Panc1 (cell line): ENCODE results near the gene PGBD5. TPM values are rescaled to one million over a fixed set of nuclear protein-coding genes. Genes with fewer than 3 reads are reported as not detected.

Experiments
- ATAC-seq: fragments of 200-7000 bp; cut with Tn5 transposase; 2 replicates; pipeline ENCODE4 v1.9.1; 2020; ENCODE audit warnings: mild to moderate bottlenecking, moderate library complexity
- BruUV-seq: library from RNA; stranded (reverse); fragments of 400-500 nt; replicated peaks from 2 replicates; lab custom pipeline; 2021; lab: Mats Ljungman, UMichigan
- CTCF ChIA-PET: fragments of 300-600 bp; sonication (Branson Sonifier 250); formaldehyde crosslinking; loops from one replicate; lab custom pipeline; 2022; ENCODE audit warnings: antibody characterized with exemption; lab: Charles Lee
- POLR2A ChIA-PET: fragments of 300-600 bp; sonication (Branson Sonifier 250); formaldehyde crosslinking; loops from one replicate; lab custom pipeline; 2022; ENCODE audit warnings: antibody characterized with exemption; lab: Charles Lee
- DNase-seq: peaks from one replicate; pipeline ENCODE4 v3.0.0-alpha.2; 2010; ENCODE audit warnings: low read depth, low spot score
- H3K27ac ChIP-seq: 2 replicates; pipeline ENCODE4 v1.5.1; 2011; ENCODE audit warnings: mild to moderate bottlenecking, low read length, inconsistent platforms
- H3K27me3 ChIP-seq: fragments of 200-500 bp; sonication (Bioruptor generic); 2 replicates; pipeline ENCODE4 v1.6.0; 2014; ENCODE audit warnings: low read length, inconsistent platforms; ENCODE audit not compliant: control insufficient read depth, insufficient read depth
- H3K36me3 ChIP-seq: fragments of 200-500 bp; sonication (Bioruptor generic); 2 replicates; pipeline ENCODE4 v1.5.1; 2014; ENCODE audit warnings: inconsistent platforms, mild to moderate bottlenecking, low read length, moderate library complexity; ENCODE audit not compliant: control insufficient read depth, insufficient read depth
- H3K4me1 ChIP-seq: 2 replicates; pipeline ENCODE4 v1.5.1; 2011; ENCODE audit warnings: inconsistent platforms, mild to moderate bottlenecking, low read length, moderate library complexity; ENCODE audit not compliant: control insufficient read depth, insufficient read depth
- H3K4me3 ChIP-seq, 2 experiments: 2 replicates each; pipeline ENCODE4 v1.5.1; 2011 to 2012; ENCODE audit warnings: low read depth in 2 of 2, low read length in 2 of 2, mild to moderate bottlenecking in 2 of 2, inconsistent platforms in 1 of 2, moderate library complexity in 1 of 2
- H3K9me3 ChIP-seq: fragments of 200-500 bp; sonication (Bioruptor generic); 2 replicates; pipeline ENCODE4 v1.5.1; 2014; ENCODE audit warnings: low read depth, mild to moderate bottlenecking, inconsistent platforms, low read length, moderate library complexity; ENCODE audit not compliant: control insufficient read depth, insufficient read depth
- CTCF ChIP-seq: fragments of 450-650 bp; IDR thresholded peaks from 2 replicates; pipeline ENCODE4 v1.5.1; 2017; ENCODE audit warnings: mild to moderate bottlenecking
- POLR2AphosphoS5 ChIP-seq: IDR thresholded peaks from 2 replicates; pipeline ENCODE4 v1.6.1; 2012; ENCODE audit warnings: mild to moderate bottlenecking, low read depth, low read length, moderate library complexity
- REST ChIP-seq, 2 experiments: IDR thresholded peaks; 2 replicates each; pipeline ENCODE4 v1.6.1; 2011 to 2012; ENCODE audit warnings: low read depth in 2 of 2, control low read depth in 1 of 2, low read length in 1 of 2, mild to moderate bottlenecking in 1 of 2, moderate library complexity in 1 of 2; ENCODE audit not compliant: insufficient read depth in 1 of 2
- SIN3A ChIP-seq: IDR thresholded peaks from 2 replicates; pipeline ENCODE4 v1.6.1; 2012; ENCODE audit warnings: low read depth, mild to moderate bottlenecking, low read length, moderate library complexity, borderline replicate concordance; ENCODE audit not compliant: insufficient read depth
- TCF7L2 ChIP-seq: IDR thresholded peaks from 2 replicates; pipeline ENCODE4 v1.6.1; 2011; ENCODE audit warnings: mild to moderate bottlenecking, low read depth, low read length, inconsistent platforms
- in situ Hi-C: cut with HindIII; loops from 2 replicates; pipeline ENCODE4 v1.10.0; 2016; ENCODE audit warnings: low sequenced_read_pairs, low pct_unique_long_range_greater_than_20kb
- intact Hi-C: fragments of 100-400 bp; cut with micrococcal nuclease; formaldehyde crosslinking; loops from one replicate; pipeline ENCODE4 v1.10.0; 2022; ENCODE audit not compliant: unreplicated experiment
- total RNA-seq: library from RNA; stranded (reverse); gene quantifications from one replicate; pipeline ENCODE4 v1.2.1, GENCODE V29; 2021; ENCODE audit not compliant: unreplicated experiment

Gene PGBD5
- total RNA-seq, 1 experiment from 2014 or later: 0.05 TPM

- TF ChIP-seq POLR2AphosphoS5: no peak
- no peak for TF ChIP-seq REST (IDR thresholded peaks at IDR 0.05; ENCODE audit: insufficient read depth in 1 of 2, low read depth in 2 of 2, low read length in 1 of 2)
- TF ChIP-seq TCF7L2: no peak
- TF ChIP-seq CTCF: no peak
- no peak for TF ChIP-seq SIN3A
- no peak for ATAC-seq
- POLR2A ChIA-PET: no interaction called here
These were observed 43.1 kb upstream of the PGBD5 start for GRCh38 chr1:230469271-230469670.

GRCh38 chr1:230465691-230466090 lies 39.6 kb upstream of the PGBD5 start:
- H3K27me3 ChIP-seq: peaks cover 2% of the 10 kb centered on the region; the same call in 1 of the 2 replicates
- H3K36me3 ChIP-seq: no peaks in the 10 kb centered on the region; the same call in 1 of the 2 replicates
- no TSS peak for BruUV-seq
- DNase-seq: no peak
- intact Hi-C loops (no loop called here), in situ Hi-C loops (no loop called here)
- no peak overlapping the region for H3K4me3 ChIP-seq
- H3K27ac ChIP-seq: no peak overlapping the region
- no peaks in the 10 kb centered on the region for H3K9me3 ChIP-seq
- POLR2A ChIA-PET: no interaction called here
- H3K4me1 ChIP-seq: no peaks in the 10 kb centered on the region
- ATAC-seq: no peak
- no peak for TF ChIP-seq REST (IDR thresholded peaks at IDR 0.05; ENCODE audit: insufficient read depth in 1 of 2, low read depth in 2 of 2, low read length in 1 of 2)
- no peak for TF ChIP-seq TCF7L2
- no peak for TF ChIP-seq SIN3A
- TF ChIP-seq POLR2AphosphoS5: no peak
- TF ChIP-seq CTCF: no peak
- CTCF ChIA-PET: no interaction called here

More at GRCh38 chr1:230469271-230469670, 43.1 kb upstream of the PGBD5 start:
- Histone ChIP-seq H3K27me3 (no peaks in the 10 kb centered on the region; the same call in 1 of the 2 replicates), H3K9me3 (no peaks in the 10 kb centered on the region), H3K4me3 (no peak overlapping the region), H3K36me3 (no peaks in the 10 kb centered on the region; the same call in 1 of the 2 replicates), H3K27ac (no peak overlapping the region), H3K4me1 (no peaks in the 10 kb centered on the region)
- no TSS peak for BruUV-seq
- no peak for DNase-seq
- CTCF ChIA-PET: interaction anchor here (0.6 kb wide), 1 partner anchor 774 kb away, joined by 6 read pairs; no protein-coding TSS in a partner anchor
- intact Hi-C loops (no loop called here), in situ Hi-C loops (no loop called here)
